Endothelial cell of umbilical vein (primary cell): Measurements from ENCODE around the gene HDAC9. TPM values are rescaled to one million over a fixed set of nuclear protein-coding genes. Genes with fewer than 3 reads are reported as not detected.

Experiments used
- BruUV-seq: library from RNA; stranded (reverse); fragments of 400-500 nt; replicated peaks from 2 replicates; lab custom pipeline; 2021; lab: Mats Ljungman, UMichigan
- CTCF ChIA-PET: fragments of 300-600, 350-600 bp; sonication (Branson Sonifier 250); formaldehyde crosslinking; loops from one replicate; lab custom pipeline; 2021; ENCODE audit warnings: antibody characterized with exemption, inconsistent platforms; lab: Charles Lee
- POLR2A ChIA-PET: fragments of 300-600, 350-600 bp; sonication (Branson Sonifier 250); formaldehyde crosslinking; loops from one replicate; lab custom pipeline; 2021; ENCODE audit warnings: antibody characterized with exemption, inconsistent platforms; lab: Charles Lee
- DNase-seq: peaks from one replicate; pipeline ENCODE4 v3.0.0-alpha.2; 2011; ENCODE audit warnings: low read depth, low spot score
- FAIRE-seq: peaks from 2 replicates; lab custom pipeline; 2011; peaks lifted over from hg19 to GRCh38; lab: Jason Lieb, UNC
- H2AFZ ChIP-seq: 2 replicates; pipeline ENCODE4 v1.6.0; 2012; ENCODE audit warnings: low read depth, low read length, control low read depth, inconsistent platforms
- H3K27ac ChIP-seq: 2 replicates; pipeline ENCODE4 v1.5.1; 2011; ENCODE audit warnings: low read depth, mild to moderate bottlenecking, control low read depth, low read length, moderate library complexity; ENCODE audit not compliant: insufficient read depth
- H3K27me3 ChIP-seq, 2 experiments: 2 replicates each; pipeline versions ENCODE4 v1.6.0 to v1.6.1; 2011; ENCODE audit warnings: low read length in 2 of 2, mixed read lengths in 1 of 2; ENCODE audit not compliant: control insufficient read depth in 2 of 2, insufficient read depth in 2 of 2
- H3K36me3 ChIP-seq, 2 experiments: 2 replicates in 1 of 2; 3 replicates in 1 of 2; pipeline ENCODE4 v1.5.1; 2011; ENCODE audit warnings: low read length in 2 of 2, mild to moderate bottlenecking in 1 of 2, moderate library complexity in 1 of 2; ENCODE audit not compliant: control insufficient read depth in 2 of 2, insufficient read depth in 2 of 2; ENCODE audit errors: extremely low read depth in 1 of 2
- H3K4me1 ChIP-seq: 3 replicates; pipeline ENCODE4 v1.5.1; 2011; ENCODE audit warnings: mild to moderate bottlenecking, low read length; ENCODE audit not compliant: control insufficient read depth, insufficient read depth; ENCODE audit errors: extremely low read depth
- H3K4me2 ChIP-seq: 2 replicates; pipeline ENCODE4 v1.6.1; 2011; ENCODE audit warnings: low read length, control low read depth, mixed read lengths; ENCODE audit not compliant: insufficient read depth
- H3K4me3 ChIP-seq, 3 experiments: fragments of 200-600 bp in 1 of 3; sonication (generic), shearing (Covaris generic) in 1 of 3; replicated peaks in 1 of 3; 2 replicates each; pipeline ENCODE4 v1.5.1; 2011 to 2016; ENCODE audit warnings: control low read depth in 3 of 3, low read length in 3 of 3, mild to moderate bottlenecking in 2 of 3, inconsistent platforms in 1 of 3, low read depth in 1 of 3, moderate library complexity in 1 of 3; ENCODE audit not compliant: insufficient read depth in 1 of 3
- H3K79me2 ChIP-seq: 2 replicates; pipeline ENCODE4 v1.6.0; 2012; ENCODE audit warnings: low read length, inconsistent platforms; ENCODE audit not compliant: control insufficient read depth, insufficient read depth
- H3K9ac ChIP-seq: replicated peaks from 2 replicates; pipeline ENCODE3; 2011; ENCODE audit warnings: low read length, control low read depth; ENCODE audit not compliant: insufficient read depth; ENCODE audit errors: extremely low read depth
- H3K9me1 ChIP-seq: replicated peaks from 3 replicates; pipeline ENCODE4 v1.6.0; 2011; ENCODE audit warnings: mild to moderate bottlenecking, low read length; ENCODE audit not compliant: control insufficient read depth, insufficient read depth; ENCODE audit errors: extremely low read depth
- H3K9me3 ChIP-seq: replicated peaks from 2 replicates; pipeline ENCODE4 v1.5.1; 2012; ENCODE audit warnings: low read length, inconsistent platforms; ENCODE audit not compliant: control insufficient read depth, insufficient read depth
- H4K20me1 ChIP-seq: replicated peaks from 2 replicates; pipeline ENCODE3; 2011; ENCODE audit warnings: mild to moderate bottlenecking, low read length; ENCODE audit not compliant: control insufficient read depth, insufficient read depth; ENCODE audit errors: extremely low read depth
- CTCF ChIP-seq, 2 donors: IDR thresholded peaks; 1 replicate in 1 of 2; 2 replicates in 1 of 2; pipeline ENCODE4 v1.5.1; 2011; ENCODE audit warnings: low read length in 2 of 2, mild to moderate bottlenecking in 2 of 2, moderate library complexity in 2 of 2, control low read depth in 1 of 2, inconsistent platforms in 1 of 2, low read depth in 1 of 2; ENCODE audit not compliant: insufficient read depth in 1 of 2; ENCODE audit errors: extremely low read depth in 1 of 2
- JUN ChIP-seq: IDR thresholded peaks from 2 replicates; pipeline ENCODE4 v1.6.1; 2011; ENCODE audit warnings: borderline replicate concordance, low read depth; ENCODE audit not compliant: insufficient read length, insufficient read depth
- MAX ChIP-seq: IDR thresholded peaks from 2 replicates; pipeline ENCODE4 v1.6.1; 2011; ENCODE audit not compliant: insufficient read depth, insufficient read length
- POLR2A ChIP-seq: IDR thresholded peaks from 2 replicates; pipeline ENCODE4 v1.6.1; 2012; ENCODE audit warnings: low read depth, mild to moderate bottlenecking, control low read depth, low read length
- dilution Hi-C: fragments of 300-500 bp; cut with MboI; formaldehyde crosslinking; loops from one replicate; pipeline ENCODE4 v1.15.0; 2019; ENCODE audit warnings: low sequenced_read_pairs; ENCODE audit not compliant: extremely low pct_ligation_motif_present
- intact Hi-C: fragments of 100-400 bp; cut with micrococcal nuclease; formaldehyde crosslinking; loops from one replicate; pipeline ENCODE4 v1.10.0; 2022
- polyA plus RNA-seq, 4 experiments: library from polyadenylated mRNA; depleted of rRNA in 3 of 4; stranded (reverse) in 3 of 4; unstranded in 1 of 4; fragments of >200 nt; gene quantifications; 2 replicates each; pipeline versions ENCODE4 v1.2.1 to v1.2.3, GENCODE V29; 2011 to 2012; ENCODE audit warnings: missing spikeins in 1 of 4
- total RNA-seq: library from RNA; stranded (reverse); gene quantifications from 2 replicates; pipeline ENCODE4 v1.2.3, GENCODE V29; 2021

The HDAC9 gene
- total and polyA plus RNA-seq, 2 donors (not counting 3 experiments of a cell fraction or from before 2014, with no cell fraction given) = 1.8 to 11.6 TPM

- H3K79me2 ChIP-seq = no peaks in the 10 kb centered on the region
- no peak overlapping the region for H2AFZ ChIP-seq
- H3K9me3 ChIP-seq = no peaks in the 10 kb centered on the region
- no peak for TF ChIP-seq JUN
- TF ChIP-seq CTCF (IDR thresholded peaks at IDR 0.05; ENCODE audit: extremely low read depth in 1 of 2, insufficient read depth in 1 of 2, low read depth in 1 of 2, low read length in 2 of 2) = no peak
- no peak for TF ChIP-seq POLR2A
- TF ChIP-seq MAX = no peak
- H3K36me3 ChIP-seq = no peaks in the 10 kb centered on the region
- no peaks in the 10 kb centered on the region for H3K27me3 ChIP-seq
- no peak for FAIRE-seq
- no peak for DNase-seq
- H3K9me1 ChIP-seq = no peaks in the 10 kb centered on the region
- no peak overlapping the region for H3K4me3 ChIP-seq
- H3K27ac ChIP-seq = no peak overlapping the region
- intact Hi-C loops = loop anchor here (2.0 kb wide), 1 partner anchor 307 kb away; no protein-coding TSS in a partner anchor
- dilution Hi-C loops = no loop called here
- H3K4me1 ChIP-seq = peaks cover 17% of the 10 kb centered on the region
- no peak overlapping the region for H3K9ac ChIP-seq
- H3K4me2 ChIP-seq = no peak overlapping the region
- POLR2A ChIA-PET = no interaction called here
- CTCF ChIA-PET = no interaction called here
- no peaks in the 10 kb centered on the region for H4K20me1 ChIP-seq
- BruUV-seq = no TSS peak
Observed at GRCh38 chr7:18975689-18976280, 480.2 kb downstream of the HDAC9 start.
